T-helper 1 cell treated with Interleukin-12 subunit alpha and Interleukin-12 subunit beta and Interleukin-4 antibody, amounts not matched to agents 30 ng/mL and 1 ng/mL, for 36 hours (primary cell): ENCODE results near the gene GSK3B. TPM values are rescaled to one million over a fixed set of nuclear protein-coding genes. Genes with fewer than 3 reads are reported as not detected.

ENCODE experiments used
- intact Hi-C: fragments of 100-400 bp; cut with micrococcal nuclease; formaldehyde crosslinking; loops from one replicate; pipeline ENCODE4 v1.15.1; 2024
- total RNA-seq: library from RNA; stranded (reverse); gene quantifications from 2 replicates; pipeline ENCODE4 v1.2.3, GENCODE V29; 2022

The GSK3B gene
- total RNA-seq, 1 donor from 2014 or later = 44.8 TPM

- intact Hi-C loops = no loop called here
Measured at GRCh38 chr3:119885746-119886530, 208.3 kb downstream of the GSK3B start.

GRCh38 chr3:119884161-119884557 is 210.1 kb downstream of the GSK3B start:
- intact Hi-C loops = no loop called here

GRCh38 chr3:119883461-119884160 is 210.6 kb downstream of the GSK3B start:
- intact Hi-C loops = no loop called here

DNA sequence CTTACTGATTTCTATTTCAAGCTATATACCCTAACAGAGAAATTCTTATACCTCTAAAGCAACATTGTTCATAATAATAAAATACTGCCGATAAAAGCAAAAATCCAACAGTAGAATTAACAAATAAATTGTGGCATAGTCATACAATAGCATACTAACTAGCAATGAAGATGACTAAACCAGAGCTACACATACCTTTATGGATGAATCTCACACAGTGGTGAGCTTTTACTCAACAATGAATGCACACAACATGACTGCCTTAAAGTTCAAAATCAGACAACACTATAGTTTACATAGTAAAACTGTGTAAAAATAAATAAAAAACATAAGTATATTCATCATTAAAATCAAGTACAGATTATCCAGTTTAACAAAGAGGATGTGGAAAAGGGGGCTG is 213.3 kb downstream of the GSK3B start:
- intact Hi-C loops = no loop called here

- intact Hi-C loops = no loop called here
Measured at GRCh38 chr3:119873646-119874045, 220.6 kb downstream of the GSK3B start.

GRCh38 chr3:119872773-119873172 is 221.5 kb downstream of the GSK3B start:
- intact Hi-C loops = no loop called here

GRCh38 chr3:119871571-119871970 is 222.7 kb downstream of the GSK3B start:
- intact Hi-C loops = no loop called here

GRCh38 chr3:119870512-119870911 is 223.7 kb downstream of the GSK3B start:
- intact Hi-C loops = no loop called here

DNA sequence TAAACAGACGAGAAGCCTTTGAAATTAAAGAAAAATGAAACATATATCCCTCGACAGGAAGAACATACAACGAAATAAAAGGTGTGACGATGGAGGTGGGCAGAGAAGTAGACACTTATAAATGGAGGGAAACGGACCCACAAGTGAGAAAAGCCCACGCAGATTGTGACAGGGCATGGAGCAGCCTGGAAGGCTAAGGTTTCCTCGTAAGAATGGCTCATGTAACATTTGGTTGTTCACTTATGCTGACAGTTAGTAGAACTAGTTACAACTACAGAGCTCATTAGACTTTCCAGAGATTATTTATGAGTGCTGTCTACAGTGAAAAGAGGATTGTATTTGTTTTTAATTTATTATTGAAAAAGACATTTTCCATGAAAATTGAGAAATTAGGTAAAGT is 229.8 kb downstream of the GSK3B start:
- intact Hi-C loops = no loop called here

DNA sequence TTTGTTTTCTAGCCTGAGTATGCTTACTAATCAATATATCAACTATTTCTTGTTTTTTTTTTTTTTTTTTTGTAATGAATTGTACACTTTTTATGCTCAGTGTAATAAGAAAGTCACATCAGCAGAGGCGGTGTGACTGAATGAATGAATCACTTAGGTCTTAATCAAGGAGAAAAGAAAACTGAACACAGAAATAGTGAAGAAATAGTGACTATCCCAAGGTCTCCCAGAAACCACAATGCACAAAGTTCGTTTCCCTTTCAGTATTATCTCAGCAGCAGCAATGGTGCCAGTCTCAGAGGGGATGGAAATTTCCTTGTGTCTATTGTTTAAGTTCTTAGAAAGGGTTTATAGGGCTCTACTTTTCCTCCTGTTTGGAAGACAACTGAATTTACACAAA is 231.6 kb downstream of the GSK3B start:
- intact Hi-C loops = no loop called here

DNA sequence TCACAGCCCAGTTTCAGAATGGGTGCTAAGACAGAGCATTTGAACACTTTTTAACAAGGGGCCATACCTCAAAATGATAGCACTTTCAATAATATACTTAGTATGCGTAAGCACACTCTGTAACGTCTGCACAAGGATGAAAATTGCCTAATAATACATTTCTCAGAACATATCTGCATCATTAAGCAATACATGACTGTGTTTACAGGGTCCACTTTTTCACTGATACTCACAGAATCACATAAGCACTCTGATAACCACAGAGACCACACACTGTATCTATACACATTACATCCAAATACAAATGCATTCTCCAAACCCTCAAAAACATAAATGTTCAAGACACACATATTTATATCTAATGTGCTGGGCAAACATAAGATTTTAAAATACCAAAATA is 232.6 kb downstream of the GSK3B start:
- intact Hi-C loops = no loop called here

DNA sequence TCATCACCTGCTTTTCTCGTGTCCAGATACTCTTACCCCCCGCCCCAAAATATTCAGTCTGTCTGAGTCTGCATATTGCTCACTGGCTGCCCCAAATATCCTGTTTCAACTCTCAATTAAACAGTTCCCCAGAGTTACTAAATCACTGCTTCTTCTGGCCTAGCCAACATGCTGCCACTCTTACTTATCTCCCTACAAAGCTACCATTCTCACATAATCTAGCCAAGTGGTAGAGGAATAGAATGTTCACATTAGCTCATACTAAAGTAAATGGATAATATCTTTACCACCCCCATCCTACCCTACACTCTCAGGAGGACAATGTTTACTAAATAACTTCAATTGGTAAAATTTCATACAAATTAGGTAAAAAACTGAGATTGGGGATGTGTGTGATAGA is 234.5 kb downstream of the GSK3B start:
- intact Hi-C loops = no loop called here

- intact Hi-C loops = no loop called here
Measured at GRCh38 chr3:119858957-119859356, 235.3 kb downstream of the GSK3B start.

- intact Hi-C loops = no loop called here
Measured at GRCh38 chr3:119856695-119857094, 237.6 kb downstream of the GSK3B start.

DNA sequence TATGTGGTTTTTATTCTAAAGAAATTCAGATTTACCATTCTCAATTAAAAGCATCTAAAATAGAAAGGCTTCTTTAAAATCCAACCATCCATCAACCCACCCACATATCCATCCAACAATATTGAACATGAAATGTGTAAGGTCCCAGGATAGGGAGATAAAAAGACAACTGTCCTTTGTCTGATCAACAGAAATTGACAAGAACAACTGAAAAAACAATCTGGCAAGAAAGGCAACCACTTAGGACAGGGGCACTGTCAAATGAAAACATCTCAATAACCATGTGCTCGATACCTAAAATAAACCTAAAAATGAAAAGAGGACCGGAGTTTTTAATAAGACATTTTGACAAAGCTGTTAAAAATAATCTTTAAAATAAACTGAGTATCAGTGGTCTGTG is 245.1 kb downstream of the GSK3B start:
- intact Hi-C loops = no loop called here

DNA sequence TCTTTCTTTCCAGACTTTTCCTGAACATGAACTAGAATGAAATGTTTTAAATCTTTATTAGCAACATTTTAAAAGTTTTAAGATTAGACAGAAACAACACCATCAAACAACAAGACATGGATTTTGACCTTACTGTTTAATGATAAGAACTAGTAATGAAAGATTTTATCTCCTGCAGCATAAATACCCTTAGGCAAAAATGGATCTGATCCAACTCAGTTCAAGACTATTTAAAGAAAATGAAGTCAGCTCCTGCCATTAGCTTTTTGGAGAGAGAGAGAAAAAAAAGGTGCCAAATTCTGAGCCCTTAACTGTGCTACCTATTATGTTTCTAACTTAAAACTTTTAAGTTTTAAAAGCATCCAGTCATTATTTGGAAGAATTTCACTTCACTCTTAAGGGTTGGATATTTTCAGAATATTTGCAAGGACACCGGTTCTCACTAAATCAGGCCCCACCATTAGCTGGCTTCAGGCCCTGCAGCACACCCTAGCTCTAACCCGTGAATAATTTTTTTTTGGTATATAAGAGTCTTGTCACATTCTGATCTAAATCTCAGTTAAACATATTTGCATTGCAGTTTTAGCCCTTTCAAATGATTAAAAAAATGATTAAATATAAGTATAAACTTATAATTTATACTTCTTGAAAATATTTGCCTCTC is 252.3 kb downstream of the GSK3B start:
- intact Hi-C loops = no loop called here

DNA sequence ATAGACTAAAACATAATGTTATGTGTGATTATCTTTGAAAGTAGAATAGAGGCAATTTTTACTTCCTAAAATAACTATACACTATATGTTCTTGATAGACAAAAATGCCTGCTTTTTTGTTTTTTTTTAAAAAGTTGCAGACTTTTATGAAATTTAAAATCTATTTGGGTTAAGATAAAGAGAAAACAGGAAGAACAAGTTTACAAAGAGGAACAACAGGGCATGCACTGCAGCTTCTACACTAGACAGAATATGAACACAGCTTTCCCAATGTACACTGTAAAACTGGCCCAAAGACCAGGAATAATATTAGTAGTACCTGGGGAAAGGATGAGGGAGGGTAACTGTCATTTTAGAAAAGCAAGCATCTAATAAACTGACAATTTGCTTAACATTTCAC is 258.7 kb downstream of the GSK3B start:
- intact Hi-C loops = no loop called here

DNA sequence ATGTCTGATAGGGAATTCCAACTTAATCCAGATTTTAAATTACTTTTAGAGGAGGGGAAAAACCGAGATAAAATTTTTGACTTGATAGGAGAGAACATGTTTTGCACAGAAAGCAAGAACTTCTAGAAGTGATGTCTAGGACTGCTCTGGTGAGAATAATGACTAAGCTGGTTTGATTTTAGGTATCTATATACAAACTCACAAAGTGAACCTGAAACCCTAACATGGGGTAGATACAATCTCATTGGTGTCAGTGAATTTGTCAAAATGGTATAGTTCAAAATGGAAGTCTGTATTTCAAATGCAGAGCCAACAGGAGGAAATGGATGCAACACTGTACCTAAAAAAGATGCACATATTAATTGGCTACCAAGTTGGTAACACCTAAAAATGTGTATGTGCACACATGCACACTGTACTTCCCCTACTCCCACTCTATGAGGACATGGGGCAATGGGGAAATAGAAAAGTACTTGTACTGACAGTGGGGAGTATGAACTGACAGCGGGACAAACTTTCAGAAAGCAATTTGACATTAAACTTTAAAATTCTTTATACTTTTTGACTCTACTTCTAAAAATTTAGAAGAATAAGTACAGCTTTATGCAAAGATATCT is 259.4 kb downstream of the GSK3B start:
- intact Hi-C loops = no loop called here

DNA sequence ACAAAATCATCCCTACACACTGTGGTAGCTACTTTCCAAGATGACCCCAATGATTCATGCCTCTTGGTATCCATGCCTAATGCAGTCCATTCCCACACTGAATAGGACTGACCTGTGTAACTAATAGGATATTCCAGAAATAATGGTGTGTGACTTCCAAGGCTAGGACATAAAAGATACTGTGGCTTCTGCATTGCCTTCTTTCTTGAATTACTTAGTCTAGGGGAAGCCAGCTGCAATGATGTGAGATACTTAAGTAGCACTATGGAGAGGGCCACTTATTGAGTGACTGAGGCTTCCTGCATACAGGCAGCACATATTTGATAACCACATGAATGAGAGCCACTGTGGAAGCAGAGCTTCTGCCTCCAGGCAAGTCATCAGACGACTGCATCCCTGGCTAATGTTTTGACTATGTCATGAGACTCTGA is 262.3 kb downstream of the GSK3B start:
- intact Hi-C loops = no loop called here

GRCh38 chr3:119831022-119831421 is 263.2 kb downstream of the GSK3B start:
- intact Hi-C loops = no loop called here

- intact Hi-C loops = no loop called here
Measured at GRCh38 chr3:119829420-119829819, 264.8 kb downstream of the GSK3B start.
